Measurements from ENCODE around the gene NAT16. TPM values are rescaled to one million over a fixed set of nuclear protein-coding genes. Genes with fewer than 3 reads are reported as not detected.

Gene NAT16
- polyA plus RNA-seq, 1 of the 3 experiments (the other 2 are of a cell fraction) = 0.64 TPM

DNA sequence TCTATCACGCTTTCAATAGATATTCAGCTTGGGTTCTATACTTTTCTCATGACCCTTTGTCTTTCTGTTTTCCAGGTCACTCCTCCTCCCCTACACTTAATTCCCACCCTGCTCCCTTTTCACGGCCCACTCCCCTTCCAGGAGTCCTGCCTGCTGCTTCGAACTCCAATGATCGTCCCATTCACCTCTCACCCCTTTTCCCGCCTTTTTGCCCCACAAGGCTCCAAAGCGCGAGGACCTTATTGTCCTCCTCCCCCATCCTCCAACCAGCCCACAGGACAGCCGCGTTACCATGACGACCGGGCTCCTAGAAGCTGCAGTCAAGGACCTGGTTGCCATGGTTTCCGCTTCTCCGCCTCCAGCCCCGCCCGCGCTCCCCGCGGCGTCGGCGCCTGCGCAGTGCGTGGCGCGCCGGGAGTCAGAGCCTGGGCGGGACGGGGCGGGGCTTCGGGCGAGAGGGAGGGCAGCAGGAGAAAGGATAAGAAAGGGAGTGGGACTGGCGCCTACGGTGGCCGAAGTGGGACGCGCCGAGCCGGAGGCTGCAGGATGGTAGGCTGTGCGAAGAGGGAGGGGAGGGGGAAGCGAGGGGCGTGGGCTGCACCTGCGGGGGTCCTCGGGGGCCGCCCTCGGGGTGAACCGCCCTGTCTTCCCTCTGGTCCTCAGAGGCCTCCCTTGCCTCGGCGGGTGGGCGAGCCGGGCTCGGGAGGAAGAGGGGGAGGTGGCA, 26.0 kb downstream of the NAT16 start, which contains the start of gene AP1S1:
TSS of gene AP1S1 (plus strand) at position 508 of the 724 bp plus-strand sequence. CDS start at position 547, 39 bp downstream.
- WGBS (ENCODE audit: low lambda C conversion rate) = 4% methylated on average over 47 of the region's 51 CpGs
- H3K4me1 ChIP-seq (ENCODE audit: control insufficient read depth in 1 of 2, insufficient read depth in 2 of 2, low read depth in 1 of 2, low read length in 1 of 2) = peaks cover 7 to 15% of the 10 kb centered on the region in 2 experiments; a peak in 2 of 4 replicates
- H3K9ac ChIP-seq = peak within 1 kb of the TSS; percentile 90
- no peaks in the 10 kb centered on the region for H3K9me3 ChIP-seq
- no peaks in the 10 kb centered on the region for H4K20me1 ChIP-seq (ENCODE audit: insufficient read depth)
- peaks cover 17% of the 10 kb centered on the region for H3F3A ChIP-seq (replicated peaks; ENCODE audit: insufficient read depth)
- H3K9me2 ChIP-seq = no peaks in the 10 kb centered on the region
- H3K79me2 ChIP-seq (ENCODE audit: insufficient read depth) = peaks cover 30% of the 10 kb centered on the region
- TF ChIP-seq NRF1 (IDR thresholded peaks at IDR 0.05; ENCODE audit: low read depth, low read length) (peak; percentile 89), FOSL2 (IDR thresholded peaks at IDR 0.05; ENCODE audit: borderline replicate concordance, low read depth) (no peak), EZH2phosphoT487 (IDR thresholded peaks at IDR 0.05; ENCODE audit: borderline replicate concordance, low read depth) (no peak), POLR2AphosphoS5 (IDR thresholded peaks at IDR 0.05; ENCODE audit: low read depth, low read length) (peak; percentile 70; the same call in 1 of the 2 replicates), RFX5 (IDR thresholded peaks at IDR 0.05; ENCODE audit: low read length) (peak; percentile 89), EP300 (IDR thresholded peaks at IDR 0.05; ENCODE audit: borderline replicate concordance in 1 of 2, low read depth in 1 of 2, low read length in 1 of 2) (peak in 1 of 2 experiments; percentile 52; a peak in 3 of 4 replicates), MXI1 (IDR thresholded peaks at IDR 0.05; ENCODE audit: low read depth, low read length) (peak; percentile 94), TAF1 (IDR thresholded peaks at IDR 0.05; ENCODE audit: borderline replicate concordance, low read depth, low read length) (peak; percentile 64)
- TF ChIP-seq, protein P1, sequence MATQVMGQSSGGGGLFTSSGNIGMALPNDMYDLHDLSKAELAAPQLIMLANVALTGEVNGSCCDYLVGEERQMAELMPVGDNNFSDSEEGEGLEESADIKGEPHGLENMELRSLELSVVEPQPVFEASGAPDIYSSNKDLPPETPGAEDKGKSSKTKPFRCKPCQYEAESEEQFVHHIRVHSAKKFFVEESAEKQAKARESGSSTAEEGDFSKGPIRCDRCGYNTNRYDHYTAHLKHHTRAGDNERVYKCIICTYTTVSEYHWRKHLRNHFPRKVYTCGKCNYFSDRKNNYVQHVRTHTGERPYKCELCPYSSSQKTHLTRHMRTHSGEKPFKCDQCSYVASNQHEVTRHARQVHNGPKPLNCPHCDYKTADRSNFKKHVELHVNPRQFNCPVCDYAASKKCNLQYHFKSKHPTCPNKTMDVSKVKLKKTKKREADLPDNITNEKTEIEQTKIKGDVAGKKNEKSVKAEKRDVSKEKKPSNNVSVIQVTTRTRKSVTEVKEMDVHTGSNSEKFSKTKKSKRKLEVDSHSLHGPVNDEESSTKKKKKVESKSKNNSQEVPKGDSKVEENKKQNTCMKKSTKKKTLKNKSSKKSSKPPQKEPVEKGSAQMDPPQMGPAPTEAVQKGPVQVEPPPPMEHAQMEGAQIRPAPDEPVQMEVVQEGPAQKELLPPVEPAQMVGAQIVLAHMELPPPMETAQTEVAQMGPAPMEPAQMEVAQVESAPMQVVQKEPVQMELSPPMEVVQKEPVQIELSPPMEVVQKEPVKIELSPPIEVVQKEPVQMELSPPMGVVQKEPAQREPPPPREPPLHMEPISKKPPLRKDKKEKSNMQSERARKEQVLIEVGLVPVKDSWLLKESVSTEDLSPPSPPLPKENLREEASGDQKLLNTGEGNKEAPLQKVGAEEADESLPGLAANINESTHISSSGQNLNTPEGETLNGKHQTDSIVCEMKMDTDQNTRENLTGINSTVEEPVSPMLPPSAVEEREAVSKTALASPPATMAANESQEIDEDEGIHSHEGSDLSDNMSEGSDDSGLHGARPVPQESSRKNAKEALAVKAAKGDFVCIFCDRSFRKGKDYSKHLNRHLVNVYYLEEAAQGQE (IDR thresholded peaks at IDR 0.05; ENCODE audit: low read depth, low read length) = 0 out of 2 replicates have a peak, but pooled peaks have one; percentile 39
- TF ChIP-seq, protein P2, sequence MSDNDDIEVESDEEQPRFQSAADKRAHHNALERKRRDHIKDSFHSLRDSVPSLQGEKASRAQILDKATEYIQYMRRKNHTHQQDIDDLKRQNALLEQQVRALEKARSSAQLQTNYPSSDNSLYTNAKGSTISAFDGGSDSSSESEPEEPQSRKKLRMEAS (IDR thresholded peaks at IDR 0.05; ENCODE audit: low read depth) = peak; percentile 99
- TF ChIP-seq, protein P3, sequence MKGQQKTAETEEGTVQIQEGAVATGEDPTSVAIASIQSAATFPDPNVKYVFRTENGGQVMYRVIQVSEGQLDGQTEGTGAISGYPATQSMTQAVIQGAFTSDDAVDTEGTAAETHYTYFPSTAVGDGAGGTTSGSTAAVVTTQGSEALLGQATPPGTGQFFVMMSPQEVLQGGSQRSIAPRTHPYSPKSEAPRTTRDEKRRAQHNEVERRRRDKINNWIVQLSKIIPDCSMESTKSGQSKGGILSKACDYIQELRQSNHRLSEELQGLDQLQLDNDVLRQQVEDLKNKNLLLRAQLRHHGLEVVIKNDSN (IDR thresholded peaks at IDR 0.05; ENCODE audit: borderline replicate concordance, low read depth) = no peak
- ChIA-PET POLR2A (interaction anchor here (1.0 to 2.7 kb wide), 2 partner anchors 9 to 11 kb away, joined by 5 to 17 read pairs; partner anchors contain the start of gene VGF), CTCF (interaction anchor here (0.6 to 7.9 kb wide), 10 partner anchors 10 to 1104 kb away, joined by 3 to 116 read pairs (median 4); partner anchors contain the start of genes PLOD3 and ZNHIT1)
- H3K27ac ChIP-seq (ENCODE audit: low read depth in 2 of 2, low read length in 1 of 2) = peak within 1 kb of the TSS; percentile 38 to 84
- H3K4me2 ChIP-seq = peak within 1 kb of the TSS; percentile 99
- no peaks in the 10 kb centered on the region for H3K27me3 ChIP-seq (ENCODE audit: insufficient read depth)
- peak within 1 kb of the TSS; percentile 65 to 88 for H3K4me3 ChIP-seq (ENCODE audit: low read depth in 2 of 2, low read length in 1 of 2)
- peak; percentile 100 for DNase-seq
- H2AFZ ChIP-seq (ENCODE audit: low read depth) = peak within 1 kb of the TSS; percentile 74
- H3K36me3 ChIP-seq (replicated peaks in 1 of 2; ENCODE audit: control insufficient read depth in 1 of 2, insufficient read depth in 2 of 2, low read length in 1 of 2) = peaks cover 22 to 23% of the 10 kb centered on the region in 2 experiments

Data from SK-N-SH (cell line).